CD14-positive monocyte (primary cell): Measurements from ENCODE around the gene SERPINB8. TPM values are rescaled to one million over a fixed set of nuclear protein-coding genes. Genes with fewer than 3 reads are reported as not detected.

Source experiments
- DNase-seq, 3 donors: peaks; one replicate each; pipeline ENCODE4 v3.0.0-alpha.2; 2011 to 2022
- H2AFZ ChIP-seq: 2 replicates; pipeline ENCODE4 v1.6.0; 2012; ENCODE audit warnings: mild to moderate bottlenecking, low read depth, low read length, inconsistent platforms; ENCODE audit not compliant: insufficient read depth, poor library complexity, severe bottlenecking
- H3K27ac ChIP-seq, 2 donors: 1 replicate in 1 of 2; 2 replicates in 1 of 2; pipeline ENCODE4 v1.5.1; 2012 to 2013; ENCODE audit warnings: low read length in 2 of 2, control low read depth in 1 of 2, inconsistent platforms in 1 of 2, low read depth in 1 of 2, mild to moderate bottlenecking in 1 of 2
- H3K27me3 ChIP-seq, 2 donors: one replicate each; pipeline versions ENCODE4 v1.6.0 to v1.6.1; 2011 to 2013; ENCODE audit warnings: low read length in 2 of 2; ENCODE audit not compliant: control insufficient read depth in 2 of 2, insufficient read depth in 2 of 2
- H3K36me3 ChIP-seq, 2 donors: replicated peaks in 1 of 2; 1 replicate in 1 of 2; 2 replicates in 1 of 2; pipeline versions ENCODE4 v1.5.1 to v1.6.1; 2012 to 2013; ENCODE audit warnings: low read length in 2 of 2, control low read depth in 1 of 2, inconsistent platforms in 1 of 2, mild to moderate bottlenecking in 1 of 2; ENCODE audit not compliant: insufficient read depth in 2 of 2, control insufficient read depth in 1 of 2
- H3K4me1 ChIP-seq, 2 donors: 1 replicate in 1 of 2; 2 replicates in 1 of 2; pipeline versions ENCODE4 v1.5.1 to v1.6.1; 2012 to 2013; ENCODE audit warnings: low read length in 2 of 2, control low read depth in 1 of 2, inconsistent platforms in 1 of 2, mild to moderate bottlenecking in 1 of 2, moderate library complexity in 1 of 2; ENCODE audit not compliant: insufficient read depth in 2 of 2, control insufficient read depth in 1 of 2
- H3K4me2 ChIP-seq: replicated peaks from 2 replicates; pipeline ENCODE3; 2012; ENCODE audit warnings: low read length, moderate library complexity, mild to moderate bottlenecking; ENCODE audit not compliant: poor library complexity, severe bottlenecking; ENCODE audit errors: extremely low read depth
- H3K4me3 ChIP-seq, 3 experiments: fragments of 200-600 bp in 1 of 3; sonication (generic) in 1 of 3; replicated peaks in 1 of 3; 1 replicate in 2 of 3; 2 replicates in 1 of 3; pipeline ENCODE4 v1.5.1; 2011 to 2013; ENCODE audit warnings: low read length in 3 of 3, mild to moderate bottlenecking in 3 of 3, control low read depth in 2 of 3, low read depth in 2 of 3, inconsistent platforms in 1 of 3, moderate library complexity in 1 of 3
- H3K79me2 ChIP-seq: 2 replicates; pipeline ENCODE4 v1.6.0; 2012; ENCODE audit warnings: mild to moderate bottlenecking, control low read depth, inconsistent platforms, low read length, moderate library complexity; ENCODE audit not compliant: insufficient read depth
- H3K9ac ChIP-seq: 2 replicates; pipeline ENCODE4 v1.6.0; 2017; ENCODE audit warnings: low read length, mild to moderate bottlenecking; ENCODE audit not compliant: insufficient read depth, poor library complexity, severe bottlenecking
- H3K9me3 ChIP-seq, 2 donors: replicated peaks in 1 of 2; 1 replicate in 1 of 2; 2 replicates in 1 of 2; pipeline versions ENCODE4 v1.5.1 to v1.6.1; 2012 to 2013; ENCODE audit warnings: low read length in 2 of 2, control low read depth in 1 of 2; ENCODE audit not compliant: control insufficient read depth in 1 of 2, insufficient read depth in 1 of 2
- H4K20me1 ChIP-seq: 2 replicates; pipeline ENCODE4 v1.6.0; 2012; ENCODE audit warnings: mild to moderate bottlenecking, low read length, control low read depth, moderate library complexity; ENCODE audit not compliant: insufficient read depth
- H3K27ac Mint-ChIP-seq, 7 donors: one replicate each; pipeline ENCODE4 v1.8.0; 2020; ENCODE audit warnings: mild to moderate bottlenecking in 7 of 7, mixed read lengths in 7 of 7, moderate library complexity in 6 of 7, inconsistent platforms in 2 of 7
- H3K27me3 Mint-ChIP-seq, 3 donors: one replicate each; pipeline ENCODE4 v1.8.0; 2021 to 2022; ENCODE audit warnings: low read depth in 3 of 3, mild to moderate bottlenecking in 3 of 3, mixed read lengths in 3 of 3, moderate library complexity in 3 of 3, inconsistent platforms in 1 of 3
- H3K36me3 Mint-ChIP-seq, 2 donors: one replicate each; pipeline ENCODE4 v1.8.0; 2020; ENCODE audit warnings: mixed read lengths in 2 of 2, inconsistent platforms in 1 of 2, mild to moderate bottlenecking in 1 of 2
- H3K4me1 Mint-ChIP-seq: one replicate; pipeline ENCODE4 v1.8.0; 2020; ENCODE audit warnings: mild to moderate bottlenecking, mixed read lengths
- H3K4me3 Mint-ChIP-seq, 2 donors: one replicate each; pipeline ENCODE4 v1.8.0; 2020; ENCODE audit warnings: mild to moderate bottlenecking in 2 of 2, mixed read lengths in 2 of 2, moderate library complexity in 1 of 2
- H3K9me3 Mint-ChIP-seq, 7 donors: one replicate each; pipeline ENCODE4 v1.8.0; 2020 to 2022; ENCODE audit warnings: mixed read lengths in 7 of 7, mild to moderate bottlenecking in 6 of 7, moderate library complexity in 6 of 7, inconsistent platforms in 2 of 7
- CTCF ChIP-seq: fragments of 200-600 bp; IDR thresholded peaks from one replicate; pipeline ENCODE4 v1.8.0; 2022; ENCODE audit warnings: antibody characterized with exemption, mild to moderate bottlenecking
- WGBS: methylation state at CpG from one replicate; pipeline ENCODE4 v1.1.5; 2013; ENCODE audit warnings: missing lambda C conversion rate; ENCODE audit not compliant: insufficient coverage; 5-methylcytosine and 5-hydroxymethylcytosine counted together
- intact Hi-C, 2 donors: fragments of 100-400 bp; cut with micrococcal nuclease; formaldehyde crosslinking; loops; one replicate each; pipeline versions ENCODE4 v1.15.0 to v1.15.1; 2023
- polyA plus RNA-seq, 3 donors: library from polyadenylated mRNA; depleted of rRNA in 1 of 3; unstranded in 2 of 3; stranded (reverse) in 1 of 3; fragments of 300-500 nt in 2 of 3; fragments of >200 nt in 1 of 3; fragmentation: Illumina TruSeq in 2 of 3; gene quantifications; 1 replicate in 2 of 3; 2 replicates in 1 of 3; pipeline ENCODE4 v1.2.3, GENCODE V29; 2012 to 2021

SERPINB8 gene
- polyA plus RNA-seq, 3 donors = 30.3 to 141 (median 115) TPM

DNA sequence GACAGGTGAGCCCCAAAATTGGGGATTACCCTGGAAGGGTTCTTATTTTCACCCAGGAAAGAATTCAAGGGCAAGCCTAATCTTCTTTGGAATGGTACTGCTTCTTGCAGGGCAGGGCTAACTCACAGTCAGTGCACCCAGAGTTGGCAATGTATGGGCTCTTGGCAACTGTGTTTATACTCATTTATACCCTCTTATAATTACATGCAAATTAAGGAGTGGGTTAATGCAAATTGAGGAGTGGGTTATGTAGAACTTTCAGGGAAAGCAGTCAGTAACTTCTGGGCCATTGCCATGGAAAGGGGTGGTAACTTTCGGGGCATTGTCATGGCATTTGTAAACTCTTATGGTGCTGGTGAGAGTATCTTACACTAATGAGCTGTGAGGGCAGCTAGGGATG is 59.2 kb downstream of the SERPINB8 start:
- WGBS = no CpG with 5 or more reads among the region's 1 CpG
- Histone ChIP-seq H3K9me3 (no peaks in the 10 kb centered on the region), H3K4me2 (no peak overlapping the region), H3K36me3 (no peaks in the 10 kb centered on the region), H2AFZ (no peak overlapping the region), H3K27ac (no peak overlapping the region), H3K4me1 (no peaks in the 10 kb centered on the region), H3K27me3 (no peaks in the 10 kb centered on the region), H4K20me1 (no peaks in the 10 kb centered on the region), H3K79me2 (no peaks in the 10 kb centered on the region), H3K4me3 (no peak overlapping the region), H3K9ac (no peak overlapping the region)
- H3K4me3 Mint-ChIP-seq = no peak overlapping the region
- intact Hi-C loops = no loop called here
- H3K4me1 Mint-ChIP-seq = no peaks in the 10 kb centered on the region
- DNase-seq = no peak
- no peak for TF ChIP-seq CTCF
- H3K27ac Mint-ChIP-seq = no peak overlapping the region
- no peaks in the 10 kb centered on the region for H3K36me3 Mint-ChIP-seq
- peaks cover 0 to 4% (median 2%) of the 10 kb centered on the region in 7 donors for H3K9me3 Mint-ChIP-seq
- H3K27me3 Mint-ChIP-seq = peaks cover 0 to 4% (median 2%) of the 10 kb centered on the region in 3 donors

- no peak overlapping the region for H3K4me2 ChIP-seq
- H4K20me1 ChIP-seq = no peaks in the 10 kb centered on the region
- H3K4me3 ChIP-seq = no peak overlapping the region
- Mint-ChIP-seq H3K27me3 (peaks cover 0 to 4% (median 2%) of the 10 kb centered on the region in 3 donors), H3K4me3 (no peak overlapping the region), H3K27ac (no peak overlapping the region), H3K4me1 (no peaks in the 10 kb centered on the region), H3K9me3 (peaks cover 0 to 4% (median 1%) of the 10 kb centered on the region in 7 donors), H3K36me3 (no peaks in the 10 kb centered on the region)
- H3K36me3 ChIP-seq = no peaks in the 10 kb centered on the region
- intact Hi-C loops = no loop called here
- H2AFZ ChIP-seq = no peak overlapping the region
- no peaks in the 10 kb centered on the region for H3K4me1 ChIP-seq
- H3K9ac ChIP-seq = no peak overlapping the region
- no peak for DNase-seq
- TF ChIP-seq CTCF = no peak
- H3K79me2 ChIP-seq = no peaks in the 10 kb centered on the region
- WGBS = no CpG with 5 or more reads among the region's 3 CpGs
- H3K27ac ChIP-seq = no peak overlapping the region
- H3K9me3 ChIP-seq = no peaks in the 10 kb centered on the region
- H3K27me3 ChIP-seq = no peaks in the 10 kb centered on the region
Measured at GRCh38 chr18:64031411-64031810, 61.5 kb downstream of the SERPINB8 start.
